HEK293 (cell line): Measurements from ENCODE around the gene ITPKC.
A peak's percentile ranks its signal among the peaks of the same experiment; 100 is the strongest.

ENCODE experiments used
- GLIS1 ChIP-seq: fragments of 450-650 bp; formaldehyde crosslinking; IDR thresholded peaks from 2 replicates; pipeline ENCODE4 v1.5.1; 2016; ENCODE audit warnings: missing biosample characterization, missing genetic modification characterization
- KLF1 ChIP-seq: fragments of 450-650 bp; formaldehyde crosslinking; IDR thresholded peaks from 2 replicates; pipeline ENCODE4 v1.5.1; 2016; ENCODE audit warnings: missing biosample characterization, missing genetic modification characterization
- KLF10 ChIP-seq: fragments of 450-650 bp; IDR thresholded peaks from 2 replicates; pipeline ENCODE4 v1.5.1; 2018; ENCODE audit warnings: missing biosample characterization, mild to moderate bottlenecking, missing genetic modification characterization
- REPIN1 ChIP-seq: fragments of 450-650 bp; formaldehyde crosslinking; IDR thresholded peaks from 2 replicates; pipeline ENCODE4 v1.5.1; 2017; ENCODE audit warnings: missing biosample characterization, missing genetic modification characterization, low read depth
- SCRT1 ChIP-seq: fragments of 450-650 bp; formaldehyde crosslinking; IDR thresholded peaks from 2 replicates; pipeline ENCODE4 v1.5.1; 2016; ENCODE audit warnings: missing biosample characterization, missing genetic modification characterization, borderline replicate concordance
- SP2 ChIP-seq: fragments of 450-650 bp; formaldehyde crosslinking; IDR thresholded peaks from 2 replicates; pipeline ENCODE4 v1.5.1; 2016; ENCODE audit warnings: missing biosample characterization, missing genetic modification characterization
- SP7 ChIP-seq: fragments of 450-650 bp; formaldehyde crosslinking; IDR thresholded peaks from 2 replicates; pipeline ENCODE4 v1.5.1; 2016; ENCODE audit warnings: missing biosample characterization, missing genetic modification characterization
- ZBTB17 ChIP-seq: fragments of 450-650 bp; formaldehyde crosslinking; IDR thresholded peaks from 2 replicates; pipeline ENCODE4 v1.5.1; 2016; ENCODE audit warnings: missing biosample characterization, missing genetic modification characterization
- ZBTB21 ChIP-seq: fragments of 450-650 bp; formaldehyde crosslinking; IDR thresholded peaks from 2 replicates; pipeline ENCODE4 v1.5.1; 2017; ENCODE audit warnings: missing biosample characterization, missing genetic modification characterization
- ZBTB8A ChIP-seq: fragments of 450-650 bp; formaldehyde crosslinking; IDR thresholded peaks from 2 replicates; pipeline ENCODE4 v1.5.1; 2016; ENCODE audit warnings: missing biosample characterization, missing genetic modification characterization
- ZFHX2 ChIP-seq: fragments of 450-650 bp; formaldehyde crosslinking; conservative IDR thresholded peaks from 2 replicates; pipeline ENCODE4 v1.5.1; 2016; ENCODE audit warnings: missing biosample characterization, missing genetic modification characterization
- ZFP3 ChIP-seq: fragments of 450-650 bp; formaldehyde crosslinking; IDR thresholded peaks from 2 replicates; pipeline ENCODE4 v1.5.1; 2016; ENCODE audit warnings: low read depth, missing biosample characterization, missing genetic modification characterization
- ZFP41 ChIP-seq: fragments of 450-650 bp; formaldehyde crosslinking; IDR thresholded peaks from 2 replicates; pipeline ENCODE4 v1.5.1; 2016; ENCODE audit warnings: missing biosample characterization, missing genetic modification characterization, borderline replicate concordance
- ZNF132 ChIP-seq: fragments of 450-650 bp; formaldehyde crosslinking; IDR thresholded peaks from 2 replicates; pipeline ENCODE4 v1.5.1; 2017; ENCODE audit warnings: missing biosample characterization, missing genetic modification characterization, borderline replicate concordance
- ZNF155 ChIP-seq: fragments of 450-650 bp; formaldehyde crosslinking; IDR thresholded peaks from 2 replicates; pipeline ENCODE4 v1.5.1; 2016; ENCODE audit warnings: missing biosample characterization, missing genetic modification characterization
- ZNF169 ChIP-seq: fragments of 450-650 bp; formaldehyde crosslinking; IDR thresholded peaks from 2 replicates; pipeline ENCODE4 v1.5.1; 2016; ENCODE audit warnings: missing biosample characterization, missing genetic modification characterization
- ZNF174 ChIP-seq: fragments of 450-650 bp; formaldehyde crosslinking; IDR thresholded peaks from 2 replicates; pipeline ENCODE4 v1.5.0; 2017; ENCODE audit warnings: missing biosample characterization, mild to moderate bottlenecking, missing genetic modification characterization
- ZNF175 ChIP-seq: fragments of 450-650 bp; formaldehyde crosslinking; IDR thresholded peaks from 2 replicates; pipeline ENCODE4 v1.5.1; 2016; ENCODE audit warnings: missing biosample characterization, missing genetic modification characterization
- ZNF274 ChIP-seq, 2 experiments: fragments of 200-500 bp in 1 of 2; fragments of 450-650 bp in 1 of 2; sonication (Bioruptor generic) in 1 of 2; formaldehyde crosslinking in 1 of 2; IDR thresholded peaks; 2 replicates each; pipeline versions ENCODE4 v1.5.1 to v1.6.1; 2014 to 2016; ENCODE audit warnings: borderline replicate concordance in 1 of 2, inconsistent platforms in 1 of 2, low read length in 1 of 2, missing biosample characterization in 1 of 2, missing genetic modification characterization in 1 of 2
- ZNF324 ChIP-seq: fragments of 450-650 bp; formaldehyde crosslinking; IDR thresholded peaks from 2 replicates; pipeline ENCODE4 v1.5.1; 2016; ENCODE audit warnings: missing biosample characterization, missing genetic modification characterization
- ZNF335 ChIP-seq: fragments of 450-650 bp; formaldehyde crosslinking; conservative IDR thresholded peaks from 2 replicates; pipeline ENCODE4 v1.5.1; 2016; ENCODE audit warnings: missing biosample characterization, missing genetic modification characterization
- ZNF600 ChIP-seq: fragments of 450-650 bp; formaldehyde crosslinking; IDR thresholded peaks from 2 replicates; pipeline ENCODE4 v1.5.1; 2016; ENCODE audit warnings: missing biosample characterization, missing genetic modification characterization
- ZNF621 ChIP-seq: fragments of 450-650 bp; formaldehyde crosslinking; IDR thresholded peaks from 2 replicates; pipeline ENCODE4 v1.5.1; 2017; ENCODE audit warnings: missing biosample characterization, missing genetic modification characterization
- ZNF623 ChIP-seq: fragments of 450-650 bp; formaldehyde crosslinking; IDR thresholded peaks from 2 replicates; pipeline ENCODE4 v1.5.1; 2016; ENCODE audit warnings: missing biosample characterization, missing genetic modification characterization
- ZNF677 ChIP-seq: fragments of 450-650 bp; IDR thresholded peaks from 2 replicates; pipeline ENCODE4 v1.5.0; 2018; ENCODE audit warnings: missing biosample characterization, mild to moderate bottlenecking, missing genetic modification characterization, moderate library complexity
- ZNF747 ChIP-seq: fragments of 450-650 bp; formaldehyde crosslinking; IDR thresholded peaks from 2 replicates; pipeline ENCODE4 v1.5.1; 2016; ENCODE audit warnings: missing biosample characterization, missing genetic modification characterization
- ZNF777 ChIP-seq: fragments of 450-650 bp; formaldehyde crosslinking; IDR thresholded peaks from 2 replicates; pipeline ENCODE4 v1.5.1; 2017; ENCODE audit warnings: missing biosample characterization, missing genetic modification characterization, borderline replicate concordance
- ZNF830 ChIP-seq: fragments of 450-650 bp; IDR thresholded peaks from 2 replicates; pipeline ENCODE4 v1.5.0; 2018; ENCODE audit warnings: missing biosample characterization, missing genetic modification characterization, low read depth, mild to moderate bottlenecking, moderate library complexity
- TF ChIP-seq, protein P1 (sequence below): fragments of 450-650 bp; formaldehyde crosslinking; IDR thresholded peaks from 2 replicates; pipeline ENCODE4 v1.5.1; 2016; ENCODE audit warnings: missing biosample characterization, missing genetic modification characterization
- TF ChIP-seq, protein P2 (sequence below): fragments of 450-650 bp; formaldehyde crosslinking; IDR thresholded peaks from 2 replicates; pipeline ENCODE4 v1.5.1; 2016; ENCODE audit warnings: missing biosample characterization, missing genetic modification characterization
- TF ChIP-seq, protein P3 (sequence below): fragments of 450-650 bp; formaldehyde crosslinking; IDR thresholded peaks from 2 replicates; pipeline ENCODE4 v1.5.1; 2016; ENCODE audit warnings: missing biosample characterization, missing genetic modification characterization
- TF ChIP-seq, protein P4 (sequence below): fragments of 450-650 bp; formaldehyde crosslinking; optimal IDR thresholded peaks from 2 replicates; pipeline ENCODE3; 2016; ENCODE audit warnings: missing biosample characterization, mild to moderate bottlenecking, missing genetic modification characterization
- TF ChIP-seq, protein P5 (sequence below): fragments of 450-650 bp; formaldehyde crosslinking; IDR thresholded peaks from 2 replicates; pipeline ENCODE4 v1.5.1; 2016; ENCODE audit warnings: missing biosample characterization, missing genetic modification characterization

The ITPKC gene

DNA sequence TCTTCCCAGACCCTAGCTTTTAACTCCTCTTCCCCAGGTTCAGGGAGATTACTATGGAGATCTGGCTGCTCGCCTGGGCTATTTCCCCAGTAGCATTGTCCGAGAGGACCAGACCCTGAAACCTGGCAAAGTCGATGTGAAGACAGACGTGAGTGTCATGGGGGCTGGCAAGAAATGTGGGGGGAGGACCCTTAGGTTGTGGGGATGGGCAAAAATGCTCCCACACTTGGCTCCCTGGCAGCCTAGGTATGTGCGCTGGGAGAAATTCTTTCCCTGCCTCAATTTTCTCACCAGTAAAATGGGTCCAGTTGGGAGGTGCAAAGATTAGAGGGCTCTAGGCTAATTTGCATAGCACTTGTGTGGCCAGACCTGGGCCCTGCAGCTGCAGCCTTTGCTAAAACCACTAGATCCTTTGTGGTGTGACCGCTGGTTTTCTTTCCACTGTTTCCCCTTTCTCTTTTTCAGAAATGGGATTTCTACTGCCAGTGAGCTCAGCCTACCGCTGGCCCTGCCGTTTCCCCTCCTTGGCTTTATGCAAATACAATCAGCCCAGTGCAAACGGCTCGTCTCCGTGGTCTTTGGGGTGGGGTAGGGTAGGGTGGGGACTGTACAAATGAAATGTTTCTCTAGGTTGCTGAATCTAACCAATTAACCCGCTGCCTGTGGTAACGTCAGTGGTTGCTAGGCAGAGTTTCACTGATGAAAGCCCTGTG, 60.2 kb downstream of the ITPKC start (continued):
- TF ChIP-seq ZNF274 (IDR thresholded peaks at IDR 0.05; ENCODE audit: low read length), result no peak
- TF ChIP-seq ZNF274 (tag by site-specific recombination; IDR thresholded peaks at IDR 0.05; ENCODE audit: borderline replicate concordance), result no peak
- TF ChIP-seq ZNF169, result no peak; the same call in 1 of the 2 replicates
- no peak for TF ChIP-seq ZNF132 (tag by site-specific recombination)
- TF ChIP-seq KLF1, result no peak
- no peak for TF ChIP-seq ZNF677 (tag by site-specific recombination)
- TF ChIP-seq, protein P1, sequence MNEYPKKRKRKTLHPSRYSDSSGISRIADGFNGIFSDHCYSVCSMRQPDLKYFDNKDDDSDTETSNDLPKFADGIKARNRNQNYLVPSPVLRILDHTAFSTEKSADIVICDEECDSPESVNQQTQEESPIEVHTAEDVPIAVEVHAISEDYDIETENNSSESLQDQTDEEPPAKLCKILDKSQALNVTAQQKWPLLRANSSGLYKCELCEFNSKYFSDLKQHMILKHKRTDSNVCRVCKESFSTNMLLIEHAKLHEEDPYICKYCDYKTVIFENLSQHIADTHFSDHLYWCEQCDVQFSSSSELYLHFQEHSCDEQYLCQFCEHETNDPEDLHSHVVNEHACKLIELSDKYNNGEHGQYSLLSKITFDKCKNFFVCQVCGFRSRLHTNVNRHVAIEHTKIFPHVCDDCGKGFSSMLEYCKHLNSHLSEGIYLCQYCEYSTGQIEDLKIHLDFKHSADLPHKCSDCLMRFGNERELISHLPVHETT, result no peak
- TF ChIP-seq KLF10 (tag by site-specific recombination), result no peak; the same call in 1 of the 2 replicates
- TF ChIP-seq ZFP41 (tag by site-specific recombination), result no peak
- no peak for TF ChIP-seq ZFP3 (tag by site-specific recombination)
- TF ChIP-seq SP2, result no peak
- no peak for TF ChIP-seq ZNF174 (tag by site-specific recombination)
- TF ChIP-seq ZFHX2, result no peak
- TF ChIP-seq, protein P2, sequence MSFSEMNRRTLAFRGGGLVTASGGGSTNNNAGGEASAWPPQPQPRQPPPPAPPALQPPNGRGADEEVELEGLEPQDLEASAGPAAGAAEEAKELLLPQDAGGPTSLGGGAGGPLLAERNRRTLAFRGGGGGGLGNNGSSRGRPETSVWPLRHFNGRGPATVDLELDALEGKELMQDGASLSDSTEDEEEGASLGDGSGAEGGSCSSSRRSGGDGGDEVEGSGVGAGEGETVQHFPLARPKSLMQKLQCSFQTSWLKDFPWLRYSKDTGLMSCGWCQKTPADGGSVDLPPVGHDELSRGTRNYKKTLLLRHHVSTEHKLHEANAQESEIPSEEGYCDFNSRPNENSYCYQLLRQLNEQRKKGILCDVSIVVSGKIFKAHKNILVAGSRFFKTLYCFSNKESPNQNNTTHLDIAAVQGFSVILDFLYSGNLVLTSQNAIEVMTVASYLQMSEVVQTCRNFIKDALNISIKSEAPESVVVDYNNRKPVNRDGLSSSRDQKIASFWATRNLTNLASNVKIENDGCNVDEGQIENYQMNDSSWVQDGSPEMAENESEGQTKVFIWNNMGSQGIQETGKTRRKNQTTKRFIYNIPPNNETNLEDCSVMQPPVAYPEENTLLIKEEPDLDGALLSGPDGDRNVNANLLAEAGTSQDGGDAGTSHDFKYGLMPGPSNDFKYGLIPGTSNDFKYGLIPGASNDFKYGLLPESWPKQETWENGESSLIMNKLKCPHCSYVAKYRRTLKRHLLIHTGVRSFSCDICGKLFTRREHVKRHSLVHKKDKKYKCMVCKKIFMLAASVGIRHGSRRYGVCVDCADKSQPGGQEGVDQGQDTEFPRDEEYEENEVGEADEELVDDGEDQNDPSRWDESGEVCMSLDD, result no peak
- TF ChIP-seq ZBTB17 (tag by site-specific recombination), result no peak
- no peak; the same call in 1 of the 2 replicates for TF ChIP-seq ZNF747
- TF ChIP-seq ZNF777 (tag by site-specific recombination), result no peak
- TF ChIP-seq SP7 (tag by site-specific recombination), result peak; percentile 15; the same call in 1 of the 2 replicates
- TF ChIP-seq, protein P3, sequence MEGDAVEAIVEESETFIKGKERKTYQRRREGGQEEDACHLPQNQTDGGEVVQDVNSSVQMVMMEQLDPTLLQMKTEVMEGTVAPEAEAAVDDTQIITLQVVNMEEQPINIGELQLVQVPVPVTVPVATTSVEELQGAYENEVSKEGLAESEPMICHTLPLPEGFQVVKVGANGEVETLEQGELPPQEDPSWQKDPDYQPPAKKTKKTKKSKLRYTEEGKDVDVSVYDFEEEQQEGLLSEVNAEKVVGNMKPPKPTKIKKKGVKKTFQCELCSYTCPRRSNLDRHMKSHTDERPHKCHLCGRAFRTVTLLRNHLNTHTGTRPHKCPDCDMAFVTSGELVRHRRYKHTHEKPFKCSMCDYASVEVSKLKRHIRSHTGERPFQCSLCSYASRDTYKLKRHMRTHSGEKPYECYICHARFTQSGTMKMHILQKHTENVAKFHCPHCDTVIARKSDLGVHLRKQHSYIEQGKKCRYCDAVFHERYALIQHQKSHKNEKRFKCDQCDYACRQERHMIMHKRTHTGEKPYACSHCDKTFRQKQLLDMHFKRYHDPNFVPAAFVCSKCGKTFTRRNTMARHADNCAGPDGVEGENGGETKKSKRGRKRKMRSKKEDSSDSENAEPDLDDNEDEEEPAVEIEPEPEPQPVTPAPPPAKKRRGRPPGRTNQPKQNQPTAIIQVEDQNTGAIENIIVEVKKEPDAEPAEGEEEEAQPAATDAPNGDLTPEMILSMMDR, result no peak
- TF ChIP-seq ZNF155 (tag by site-specific recombination), result no peak
- TF ChIP-seq, protein P4, sequence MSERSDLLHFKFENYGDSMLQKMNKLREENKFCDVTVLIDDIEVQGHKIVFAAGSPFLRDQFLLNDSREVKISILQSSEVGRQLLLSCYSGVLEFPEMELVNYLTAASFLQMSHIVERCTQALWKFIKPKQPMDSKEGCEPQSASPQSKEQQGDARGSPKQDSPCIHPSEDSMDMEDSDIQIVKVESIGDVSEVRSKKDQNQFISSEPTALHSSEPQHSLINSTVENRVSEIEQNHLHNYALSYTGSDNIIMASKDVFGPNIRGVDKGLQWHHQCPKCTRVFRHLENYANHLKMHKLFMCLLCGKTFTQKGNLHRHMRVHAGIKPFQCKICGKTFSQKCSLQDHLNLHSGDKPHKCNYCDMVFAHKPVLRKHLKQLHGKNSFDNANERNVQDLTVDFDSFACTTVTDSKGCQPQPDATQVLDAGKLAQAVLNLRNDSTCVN (tag by site-specific recombination), result no peak
- TF ChIP-seq ZBTB8A (tag by site-specific recombination), result no peak; the same call in 1 of the 2 replicates
- no peak for TF ChIP-seq ZNF175 (tag by site-specific recombination)
- TF ChIP-seq ZNF324 (tag by site-specific recombination), result 0 out of 2 replicates have a peak, but pooled peaks have one; percentile 58
- TF ChIP-seq SCRT1, result no peak
- TF ChIP-seq ZNF621 (tag by site-specific recombination), result no peak
- no peak for TF ChIP-seq ZNF623 (tag by site-specific recombination)
- TF ChIP-seq, protein P5, sequence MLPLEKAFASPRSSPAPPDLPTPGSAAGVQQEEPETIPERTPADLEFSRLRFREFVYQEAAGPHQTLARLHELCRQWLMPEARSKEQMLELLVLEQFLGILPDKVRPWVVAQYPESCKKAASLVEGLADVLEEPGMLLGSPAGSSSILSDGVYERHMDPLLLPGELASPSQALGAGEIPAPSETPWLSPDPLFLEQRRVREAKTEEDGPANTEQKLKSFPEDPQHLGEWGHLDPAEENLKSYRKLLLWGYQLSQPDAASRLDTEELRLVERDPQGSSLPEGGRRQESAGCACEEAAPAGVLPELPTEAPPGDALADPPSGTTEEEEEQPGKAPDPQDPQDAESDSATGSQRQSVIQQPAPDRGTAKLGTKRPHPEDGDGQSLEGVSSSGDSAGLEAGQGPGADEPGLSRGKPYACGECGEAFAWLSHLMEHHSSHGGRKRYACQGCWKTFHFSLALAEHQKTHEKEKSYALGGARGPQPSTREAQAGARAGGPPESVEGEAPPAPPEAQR (tag by site-specific recombination), result no peak
- no peak for TF ChIP-seq ZNF830 (tag by site-specific recombination)
- TF ChIP-seq ZNF335 (tag by site-specific recombination), result no peak
- TF ChIP-seq ZBTB21 (tag by site-specific recombination), result no peak
- no peak for TF ChIP-seq ZNF600 (tag by site-specific recombination)
- no peak; the same call in 1 of the 2 replicates for TF ChIP-seq GLIS1 (tag by site-specific recombination)
- TF ChIP-seq REPIN1 (tag by site-specific recombination), result no peak
